ENCODE data around the gene VPS51. TPM values are rescaled to one million over a fixed set of nuclear protein-coding genes. Genes with fewer than 3 reads are reported as not detected.

Gene VPS51
- total and polyA plus RNA-seq, 9 of the 15 experiments (the other 6 are each of a cell fraction or from before 2014, with no cell fraction given), result 1.8 to 143 (median 46.8) TPM

- ATAC-seq (no peak), DNase-seq (ENCODE audit: extremely low read depth in 1 of 4, low spot score in 3 of 4) (no peak), FAIRE-seq (peak; percentile 54)
- H3K4me3 ChIP-seq, result no peak overlapping the region
- H3K9ac ChIP-seq (ENCODE audit: insufficient read depth in 1 of 2, low read depth in 2 of 2, low read length in 2 of 2), result no peak overlapping the region
- H3K4me2 ChIP-seq (ENCODE audit: insufficient read depth, low read length), result no peak overlapping the region
- 85% methylated on average over 8 of the region's 8 CpGs for WGBS (ENCODE audit: insufficient coverage, low coverage, missing lambda C conversion rate)
- in situ Hi-C loops (cut with MboI), result no loop called here
- no peaks in the 10 kb centered on the region for H3K27me3 ChIP-seq (ENCODE audit: control insufficient read depth in 2 of 2, insufficient read depth in 2 of 2, low read length in 2 of 2)
- intact Hi-C loops (cut with micrococcal nuclease), result no loop called here
- no peaks in the 10 kb centered on the region for H3K9me3 ChIP-seq (replicated peaks; ENCODE audit: control insufficient read depth, insufficient read depth, low read depth, low read length)
- H3K4me1 ChIP-seq (replicated peaks in 1 of 2; ENCODE audit: control insufficient read depth in 2 of 2, insufficient read depth in 2 of 2, low read length in 2 of 2), result peaks cover 3 to 5% of the 10 kb centered on the region in 2 experiments; a peak in 3 of 5 replicates
- H3K9me1 ChIP-seq (ENCODE audit: control insufficient read depth, insufficient read depth, low read length), result no peaks in the 10 kb centered on the region
- no peak overlapping the region for H2AFZ ChIP-seq (ENCODE audit: low read depth, low read length)
- H4K20me1 ChIP-seq (replicated peaks; ENCODE audit: control insufficient read depth, insufficient read depth, low read length), result no peaks in the 10 kb centered on the region
- H3K36me3 ChIP-seq (ENCODE audit: control insufficient read depth, insufficient read depth, low read length), result peaks cover 27% of the 10 kb centered on the region; the same call in 2 of the 3 replicates
- H3K79me2 ChIP-seq (ENCODE audit: control insufficient read depth, insufficient read depth, low read length), result peaks cover 13% of the 10 kb centered on the region; the same call in 1 of the 3 replicates
- ChIA-PET POLR2A (interaction anchor here (0.6 to 1.2 kb wide), 4 partner anchors 9 to 160 kb away, joined by 3 to 4 read pairs (median 3); partner anchors contain the start of genes FAU, MRPL49 and TM7SF2), CTCF (ENCODE audit: low intra/inter-chr PET ratio) (no interaction called here)
- BruUV-seq (replicated peaks), result no TSS peak
- H3K27ac ChIP-seq (ENCODE audit: extremely low read depth, low read depth, low read length), result no peak overlapping the region
- no peak for TF ChIP-seq VEZF1 (CRISPR knock-in tag; IDR thresholded peaks at IDR 0.05)
- TF ChIP-seq RFX1 (IDR thresholded peaks at IDR 0.05), result no peak
- TF ChIP-seq POLR2A (conservative IDR thresholded peaks at IDR 0.05), result no peak
- TF ChIP-seq SRF (CRISPR knock-in tag; IDR thresholded peaks at IDR 0.05), result no peak
- TF ChIP-seq TGIF2 (CRISPR knock-in tag; IDR thresholded peaks at IDR 0.05), result no peak
- no peak for TF ChIP-seq STAT5A (IDR thresholded peaks at IDR 0.05; ENCODE audit: borderline replicate concordance, low read length)
- TF ChIP-seq ZBED1 (IDR thresholded peaks at IDR 0.05), result no peak
- TF ChIP-seq HBP1 (CRISPR knock-in tag; IDR thresholded peaks at IDR 0.05), result no peak
- no peak for TF ChIP-seq ZNF274 (IDR thresholded peaks at IDR 0.05; ENCODE audit: borderline replicate concordance, low read depth, low read length)
- TF ChIP-seq SFPQ (IDR thresholded peaks at IDR 0.05; ENCODE audit: low read depth, low read length), result no peak
- no peak for TF ChIP-seq CAMTA2 (CRISPR knock-in tag; conservative IDR thresholded peaks at IDR 0.05)
- no peak for TF ChIP-seq KDM5B (IDR thresholded peaks at IDR 0.05; ENCODE audit: insufficient replicate concordance, low read depth, low read length)
Measured at GRCh38 chr11:65102142-65103095, 6.4 kb downstream of the VPS51 start.

Data from K562 (cell line).